ENCODE results near the gene TBC1D17.
"Not testable (repeated sequence)": the region's sequence is repeated elsewhere in the genome, so short reads cannot be mapped to it uniquely, and the experiment has no call there.

The TBC1D17 gene

DNA sequence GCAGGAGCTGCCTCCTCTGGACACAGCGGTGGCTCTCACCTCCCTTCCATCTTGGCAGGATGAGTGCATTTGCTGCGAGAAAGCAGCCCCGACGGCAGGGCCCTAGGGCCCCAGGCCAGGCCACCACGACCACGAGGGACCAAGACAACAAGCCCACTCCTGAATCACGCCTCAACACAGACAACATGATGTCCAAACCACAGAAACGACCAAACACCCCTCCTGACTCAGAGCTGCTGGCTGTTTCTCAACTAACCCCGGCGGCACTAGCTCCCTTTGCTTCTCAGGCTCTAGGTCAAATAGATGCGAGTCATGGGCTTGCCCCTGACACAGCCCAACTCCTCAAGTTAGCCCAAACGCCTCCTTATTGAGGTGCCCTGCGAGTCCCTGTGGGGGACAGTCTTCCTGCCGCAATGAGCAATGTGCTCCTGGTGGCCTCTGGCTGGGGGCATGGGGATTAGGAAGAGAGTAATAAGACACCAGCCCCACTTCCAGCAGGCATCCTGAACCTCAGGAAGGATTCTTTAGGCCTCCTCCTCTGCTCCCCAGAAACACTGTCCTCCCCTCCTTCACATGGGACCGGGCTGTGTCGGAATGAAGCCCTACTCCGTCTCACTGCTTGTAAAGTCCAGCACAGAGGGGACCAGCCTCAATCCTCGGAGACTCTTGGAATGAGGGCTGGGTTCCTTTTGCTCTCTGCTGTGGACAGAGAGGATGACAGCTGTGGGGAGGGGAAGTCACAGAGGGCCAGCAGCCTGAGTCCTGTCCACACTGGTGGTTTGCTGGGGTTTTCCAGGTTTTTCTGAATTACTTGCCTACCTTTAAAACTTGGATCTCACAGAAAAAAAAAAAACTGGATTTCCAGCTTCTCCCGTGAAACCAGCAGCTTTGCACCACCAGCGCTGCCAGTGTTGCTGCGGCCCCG is 44.6 kb downstream of the TBC1D17 start:
- peak; percentile 87 for DNase-seq (ENCODE audit: low spot score)

DNA sequence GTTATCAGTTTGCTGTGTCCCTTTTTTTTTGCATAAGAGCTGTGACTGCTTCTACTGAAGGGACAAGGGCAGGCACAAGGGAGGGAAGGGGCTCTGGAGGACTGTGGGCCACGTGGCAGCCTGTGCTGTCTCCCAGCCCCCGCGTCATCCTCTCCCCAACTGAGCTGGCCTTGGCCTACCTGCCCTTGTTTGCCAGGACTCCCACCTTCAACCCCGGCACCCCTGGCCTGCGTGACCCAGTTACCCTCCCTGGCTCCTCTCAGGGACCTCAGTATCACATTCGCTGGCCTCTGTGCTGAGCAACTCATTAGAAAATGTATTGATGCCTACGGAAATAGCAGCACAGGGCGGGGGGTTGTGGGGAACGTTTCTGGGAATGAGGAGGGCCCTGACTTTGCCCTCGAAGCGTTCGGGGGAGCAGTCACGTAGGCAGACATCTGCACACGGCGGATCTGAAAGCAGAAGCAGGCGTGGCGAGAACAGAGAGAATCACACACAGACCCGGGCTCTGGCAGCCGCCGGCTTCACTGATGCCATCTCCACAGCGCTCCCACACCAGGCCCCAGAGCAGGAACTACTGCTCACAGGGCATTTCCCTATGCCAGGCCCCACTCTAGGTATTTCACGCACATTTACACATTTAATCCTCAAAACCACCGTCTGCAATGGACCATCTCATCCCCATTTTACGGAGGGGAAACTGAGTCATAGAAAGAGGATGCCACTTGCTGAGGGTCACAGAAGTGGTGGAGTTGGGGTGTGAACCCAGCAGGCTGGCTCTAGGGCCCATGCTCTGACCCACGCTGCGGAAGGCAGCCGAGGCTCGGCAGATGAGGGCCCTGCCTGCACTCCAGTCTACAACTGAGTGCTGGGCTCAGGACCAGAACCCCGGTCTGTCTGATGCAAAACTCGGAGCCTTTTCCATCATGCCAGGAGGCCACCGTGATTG is 45.8 kb downstream of the TBC1D17 start:
- no peak for DNase-seq (ENCODE audit: low spot score)

DNA sequence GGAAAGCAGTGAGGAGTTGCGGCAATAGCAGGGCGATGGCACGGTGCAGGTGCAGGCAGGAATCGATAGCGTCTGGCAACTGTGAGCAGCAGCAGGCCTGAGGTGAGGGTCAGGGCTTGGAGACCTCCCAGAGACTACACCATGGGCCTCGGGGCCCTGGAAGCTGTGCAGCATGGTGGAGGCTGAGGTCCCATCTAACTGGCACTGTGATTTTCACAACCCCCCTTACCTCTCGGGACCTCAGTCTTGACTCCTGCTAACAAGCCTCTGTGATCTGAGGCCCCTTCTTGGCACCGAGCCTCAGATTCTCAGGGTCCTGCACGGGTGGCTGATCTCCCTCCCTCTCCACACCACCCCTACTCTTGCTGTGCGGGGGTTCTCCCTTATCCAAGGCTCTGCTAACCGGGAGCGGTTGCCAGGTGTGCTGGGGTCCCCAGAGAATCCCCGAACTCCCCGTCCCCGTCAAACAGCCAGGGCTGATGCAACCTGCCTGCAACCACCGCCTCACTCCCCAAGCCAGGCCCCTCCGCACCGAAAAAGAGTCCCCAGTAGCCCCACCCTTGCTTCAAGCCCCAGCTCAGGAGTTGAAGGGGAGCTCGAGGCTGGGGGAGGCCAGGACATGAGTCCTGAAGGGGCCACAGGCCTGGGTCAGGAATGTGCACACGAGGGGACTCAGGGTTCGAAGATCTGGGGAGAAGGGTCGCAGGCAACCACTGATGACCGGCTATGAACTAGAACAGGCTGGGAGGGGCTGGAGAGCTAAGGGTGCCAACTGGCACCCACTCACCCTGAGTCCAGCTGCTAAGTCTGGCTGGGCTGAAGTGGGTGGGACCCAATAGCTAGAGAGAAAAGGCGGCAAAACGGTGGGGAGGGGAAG is 46.7 kb downstream of the TBC1D17 start:
- no peak for DNase-seq (ENCODE audit: low spot score)

DNA sequence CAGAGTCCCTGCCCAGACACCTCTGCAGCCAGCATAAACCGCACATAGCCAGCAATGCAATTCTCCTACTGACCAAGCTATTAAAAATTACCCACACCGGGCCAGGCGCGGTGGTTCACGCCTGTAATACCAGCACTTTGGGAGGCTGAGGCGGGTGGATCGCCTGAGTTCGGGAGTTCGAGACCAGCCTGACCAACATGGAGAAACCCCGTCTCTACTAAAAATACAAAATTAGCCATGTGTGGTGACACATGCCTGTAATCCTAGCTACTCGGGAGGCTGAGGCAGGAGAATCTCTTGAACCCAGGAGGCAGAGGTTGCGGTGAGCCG is 47.3 kb downstream of the TBC1D17 start:
- not testable (repeated sequence) for DNase-seq (ENCODE audit: low spot score)

DNA sequence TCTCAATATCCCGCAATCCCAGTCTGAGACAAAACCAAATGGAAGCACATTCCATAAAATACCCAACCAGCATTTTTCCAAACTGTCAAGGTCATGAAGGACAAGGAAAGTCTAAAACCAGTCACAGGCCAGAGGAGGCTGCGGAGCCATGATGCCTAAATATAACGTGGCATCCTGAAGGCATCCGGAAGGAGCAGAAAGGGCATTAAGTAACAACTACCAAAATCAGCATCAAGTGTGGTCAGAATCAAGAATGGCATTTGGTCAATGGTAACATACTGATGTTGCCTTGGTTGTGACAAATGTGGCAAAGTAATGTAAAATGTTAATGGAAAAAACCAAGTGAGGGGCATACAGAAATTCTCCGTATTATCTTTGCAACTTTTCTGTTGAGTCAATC is 48.0 kb downstream of the TBC1D17 start:
- no peak for DNase-seq (ENCODE audit: low spot score)

DNA sequence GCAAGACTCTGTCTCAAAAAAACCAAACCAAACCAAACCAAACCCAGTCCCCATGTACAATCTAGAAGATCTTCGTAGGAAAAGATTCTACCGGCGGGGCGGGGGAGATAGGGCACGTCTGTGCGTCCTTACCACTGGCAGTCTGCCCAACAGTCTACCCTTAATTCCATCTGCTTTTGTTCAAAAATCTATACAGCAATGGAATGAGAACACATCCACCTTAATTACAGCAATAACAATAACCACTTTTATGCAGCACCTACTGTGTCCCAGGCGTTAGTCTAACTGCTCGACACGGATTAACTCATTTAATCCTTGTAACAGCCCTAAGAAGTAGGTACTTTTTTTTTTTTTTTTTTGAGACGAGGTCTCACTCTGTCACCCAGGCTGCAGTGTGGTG is 49.0 kb downstream of the TBC1D17 start:
- no peak for DNase-seq (ENCODE audit: low spot score)

DNA sequence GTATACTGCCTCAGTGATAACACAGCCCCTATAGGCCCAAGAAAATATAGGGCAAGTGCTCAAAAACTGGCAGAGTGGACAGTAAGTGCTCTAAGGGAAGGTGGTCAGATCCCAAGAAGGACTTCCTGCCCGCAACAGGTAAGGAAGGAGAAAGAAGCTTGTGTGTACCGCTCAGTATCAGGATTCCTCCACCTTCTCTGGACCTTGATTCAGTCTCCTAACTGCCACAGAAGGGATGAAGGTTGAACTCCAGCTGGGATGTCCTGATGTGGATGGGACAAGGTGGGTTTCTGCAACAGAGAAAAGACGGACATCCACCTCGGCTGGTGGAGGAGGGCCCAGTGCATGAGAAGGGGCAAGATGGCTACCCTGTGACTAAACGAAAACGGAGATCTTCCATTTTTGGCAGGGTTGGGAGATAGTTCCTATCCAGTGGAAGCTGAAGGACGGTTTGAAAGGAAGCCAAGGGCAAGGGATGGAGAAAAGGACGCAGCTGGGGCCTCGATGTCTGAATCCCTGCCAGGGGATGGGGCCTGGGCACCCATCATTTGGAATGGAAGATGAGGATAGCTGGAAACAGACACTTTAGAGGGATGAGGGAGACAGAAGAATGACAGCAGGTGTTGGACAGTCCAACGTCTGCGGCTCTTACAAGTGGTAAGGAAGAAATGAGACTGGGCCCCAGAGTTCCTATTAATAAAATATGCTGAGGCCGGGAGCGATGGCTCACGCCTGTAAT is 50.2 kb downstream of the TBC1D17 start:
- DNase-seq (ENCODE audit: low spot score): no peak

DNA sequence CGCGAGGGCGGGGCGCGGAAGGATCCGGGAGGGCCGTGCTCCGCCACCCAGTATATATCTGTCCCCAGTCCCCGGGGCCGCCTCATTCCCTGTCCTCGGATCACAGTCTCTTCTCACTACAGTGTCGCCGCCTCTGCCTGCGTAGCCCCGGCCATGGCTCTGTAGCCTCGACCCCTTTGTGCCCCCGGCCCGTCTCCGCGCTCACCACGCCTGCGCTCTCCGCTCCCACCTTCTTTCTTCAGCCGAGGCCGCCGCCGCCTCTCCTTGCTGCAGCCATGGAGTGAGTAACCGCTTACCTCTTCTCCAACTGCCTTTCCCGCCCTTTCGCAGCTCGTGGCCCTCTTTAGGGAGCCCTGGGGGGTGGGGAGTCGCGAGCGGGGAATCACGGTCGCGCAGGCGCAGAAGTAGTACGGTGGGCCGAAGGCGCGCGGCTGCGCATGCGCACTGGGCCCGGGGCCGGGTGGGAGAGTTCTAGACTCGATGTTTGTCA is 51.7 kb downstream of the TBC1D17 start, which contains the start of the genes ATF5 and NUP62:
TSS of gene ATF5 (plus strand) at position 85 of the 490 bp plus-strand sequence. CDS start 1,646 bp downstream, outside the sequence.
TSS of gene NUP62 (minus strand) at position 384 of the 490 bp plus-strand sequence. CDS start 19,697 bp downstream, outside the sequence.
- DNase-seq (ENCODE audit: low spot score): peak; percentile 100

DNA sequence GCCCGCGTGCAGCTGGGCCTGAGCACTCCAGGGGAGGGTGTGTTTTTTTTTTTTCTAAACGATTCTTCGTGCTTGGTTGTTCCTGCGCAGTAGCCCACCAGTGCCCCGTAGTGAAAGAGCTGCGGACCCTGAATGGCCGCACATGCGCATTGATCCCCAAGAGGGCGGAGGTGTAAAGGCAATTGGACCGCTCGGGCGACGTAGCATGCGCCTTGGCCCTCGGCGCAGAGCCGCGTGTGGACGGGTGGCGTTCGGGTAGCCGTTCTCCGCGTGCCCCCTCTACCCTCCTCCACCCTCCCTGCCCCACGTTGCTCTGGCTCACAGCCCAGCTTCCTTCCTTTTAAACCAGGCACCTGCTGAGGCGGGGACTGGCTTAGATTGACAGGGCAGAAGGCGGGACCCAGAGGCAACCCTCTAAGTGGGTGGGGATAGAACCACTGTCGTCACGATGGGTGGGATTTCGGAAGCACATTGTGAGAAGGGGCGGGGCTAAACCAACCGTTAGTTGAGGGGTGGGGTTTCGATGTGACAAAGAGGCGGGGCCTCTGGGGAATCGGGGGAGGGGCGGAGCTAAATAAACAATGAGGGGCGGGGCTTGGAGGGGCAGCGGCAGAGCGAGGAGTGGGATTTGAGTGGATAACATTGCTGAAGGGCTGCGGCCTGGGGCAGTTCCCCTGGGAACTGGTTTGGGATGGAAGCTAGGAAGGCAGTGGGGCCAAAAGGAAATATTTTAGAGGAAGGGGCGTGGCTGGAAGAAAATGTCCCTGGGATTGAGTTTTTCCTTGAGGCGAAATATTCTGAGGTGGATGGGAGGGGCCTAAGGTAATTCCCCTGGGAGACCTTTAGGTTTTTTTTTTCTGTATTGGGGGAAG is 52.3 kb downstream of the TBC1D17 start:
- DNase-seq (ENCODE audit: low spot score): peak; percentile 96

DNA sequence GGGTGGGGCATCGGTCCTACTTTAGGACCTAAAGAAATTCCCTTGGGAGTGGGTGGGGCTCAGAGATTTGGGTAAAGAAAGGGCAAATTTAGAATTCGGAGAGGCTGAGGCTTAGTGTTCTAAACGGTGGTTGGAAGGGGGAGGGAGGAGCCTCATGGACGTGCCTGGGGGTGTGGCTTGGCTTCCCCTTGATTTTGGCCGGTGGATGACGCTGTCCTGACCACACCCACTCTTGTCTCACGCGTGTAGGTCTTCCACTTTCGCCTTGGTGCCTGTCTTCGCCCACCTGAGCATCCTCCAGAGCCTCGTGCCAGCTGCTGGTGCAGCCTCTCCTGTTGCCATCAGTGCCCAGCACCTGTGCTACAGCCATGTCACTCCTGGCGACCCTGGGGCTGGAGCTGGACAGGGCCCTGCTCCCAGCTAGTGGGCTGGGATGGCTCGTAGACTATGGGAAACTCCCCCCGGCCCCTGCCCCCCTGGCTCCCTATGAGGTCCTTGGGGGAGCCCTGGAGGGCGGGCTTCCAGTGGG is 53.0 kb downstream of the TBC1D17 start:
- no peak for DNase-seq (ENCODE audit: low spot score)

DNA sequence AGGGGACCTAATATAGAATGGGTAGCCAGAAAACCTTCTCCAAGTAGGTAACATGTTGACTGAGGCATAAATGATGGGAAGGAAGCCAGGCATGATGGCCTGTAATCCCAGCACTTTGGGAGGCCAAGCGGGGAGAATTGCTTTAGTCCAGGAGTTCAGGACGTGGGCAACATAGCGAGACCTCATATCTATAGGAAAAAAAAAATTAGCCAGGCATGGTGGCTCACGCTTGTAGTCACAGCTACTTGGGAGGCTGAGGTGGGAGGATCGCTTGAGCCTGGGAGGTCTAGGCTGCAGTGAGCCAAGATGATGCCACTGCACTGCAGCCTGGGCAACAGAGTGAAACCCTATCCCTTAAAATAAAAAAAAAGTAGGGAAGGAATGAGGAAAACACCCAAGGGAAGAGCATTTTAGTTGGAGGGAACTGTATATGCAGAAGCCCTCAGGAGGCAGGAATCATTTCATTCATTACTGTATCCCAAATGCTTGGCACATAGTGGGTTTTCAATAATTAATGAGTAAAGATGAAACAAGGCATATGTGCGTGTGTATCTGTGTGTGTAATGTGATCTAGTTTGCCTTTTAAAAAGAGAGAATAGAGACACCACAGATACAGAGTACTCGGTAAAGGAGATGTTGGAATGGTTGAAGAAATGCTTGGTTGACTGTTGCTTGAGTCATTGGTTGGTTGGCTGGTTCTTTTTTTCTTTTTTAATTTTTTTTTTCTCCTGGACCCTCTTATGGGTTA is 54.0 kb downstream of the TBC1D17 start:
- DNase-seq (ENCODE audit: low spot score): no peak

DNA sequence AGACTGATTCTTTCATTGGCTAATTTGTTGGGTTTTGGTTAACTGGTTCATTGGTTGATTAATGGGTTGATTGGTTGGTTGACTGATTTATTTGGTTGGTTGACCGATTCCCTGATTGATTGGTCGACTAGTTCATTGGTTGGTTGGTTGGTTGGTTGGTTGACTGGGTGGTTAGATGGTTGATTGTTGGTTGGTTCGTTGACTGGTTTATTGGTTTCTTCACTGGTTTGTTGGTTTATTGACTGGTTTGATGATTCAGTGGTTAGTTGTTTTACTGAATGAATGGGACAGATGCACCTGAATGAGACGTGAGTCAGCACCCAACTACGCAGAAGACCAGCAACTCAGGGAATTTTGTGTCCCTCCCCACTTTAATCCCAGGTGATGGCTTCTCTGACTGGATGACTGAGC is 54.5 kb downstream of the TBC1D17 start:
- DNase-seq (ENCODE audit: low spot score): no peak

DNA sequence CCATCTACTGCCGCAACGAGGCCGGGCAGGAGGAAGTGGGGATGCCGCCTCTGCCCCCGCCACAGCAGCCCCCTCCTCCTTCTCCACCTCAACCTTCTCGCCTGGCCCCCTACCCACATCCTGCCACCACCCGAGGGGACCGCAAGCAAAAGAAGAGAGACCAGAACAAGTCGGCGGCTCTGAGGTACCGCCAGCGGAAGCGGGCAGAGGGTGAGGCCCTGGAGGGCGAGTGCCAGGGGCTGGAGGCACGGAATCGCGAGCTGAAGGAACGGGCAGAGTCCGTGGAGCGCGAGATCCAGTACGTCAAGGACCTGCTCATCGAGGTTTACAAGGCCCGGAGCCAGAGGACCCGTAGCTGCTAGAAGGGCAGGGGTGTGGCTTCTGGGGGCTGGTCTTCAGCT is 55.2 kb downstream of the TBC1D17 start:
- no peak for DNase-seq (ENCODE audit: low spot score)

DNA sequence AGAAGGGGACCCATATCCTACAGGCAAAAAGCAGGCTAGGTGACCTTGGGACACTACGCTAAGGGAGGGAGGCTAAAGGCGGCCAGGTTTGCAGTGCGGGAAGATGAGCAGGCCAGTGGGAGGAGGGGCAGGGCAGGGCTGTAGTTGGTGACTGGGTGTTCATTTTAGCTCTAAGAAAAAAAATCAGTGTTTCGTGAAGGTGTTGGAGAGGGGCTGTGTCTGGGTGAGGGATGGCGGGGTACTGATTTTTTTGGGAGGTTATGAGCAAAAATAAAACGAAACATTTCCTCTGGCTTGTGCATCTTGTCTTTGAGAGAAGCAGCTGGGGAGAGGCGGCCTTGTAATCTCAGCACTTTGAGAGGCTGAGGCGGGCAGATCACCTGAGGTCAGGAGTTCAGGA is 56.1 kb downstream of the TBC1D17 start:
- no peak for DNase-seq (ENCODE audit: low spot score)

DNA sequence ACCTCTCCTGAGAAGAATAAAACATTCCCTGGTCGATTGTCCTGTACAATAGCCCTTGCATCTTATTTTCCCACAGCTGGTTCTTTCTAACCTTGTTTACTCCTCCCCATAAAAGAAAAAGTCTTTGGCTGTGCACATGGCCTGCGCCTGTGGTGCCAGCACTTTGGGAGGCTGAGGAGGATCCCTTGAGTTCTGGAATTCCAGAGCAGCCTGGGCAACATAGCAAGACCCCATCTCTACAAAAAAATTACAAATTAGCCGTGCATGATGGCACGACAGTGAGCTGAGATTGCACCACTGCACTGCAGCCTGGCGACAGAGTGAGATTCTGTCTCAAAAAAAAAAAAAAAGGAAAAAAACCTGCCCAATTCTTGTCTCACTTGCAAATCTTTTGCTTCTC is 59.0 kb downstream of the TBC1D17 start:
- DNase-seq (ENCODE audit: low spot score): no peak

DNA sequence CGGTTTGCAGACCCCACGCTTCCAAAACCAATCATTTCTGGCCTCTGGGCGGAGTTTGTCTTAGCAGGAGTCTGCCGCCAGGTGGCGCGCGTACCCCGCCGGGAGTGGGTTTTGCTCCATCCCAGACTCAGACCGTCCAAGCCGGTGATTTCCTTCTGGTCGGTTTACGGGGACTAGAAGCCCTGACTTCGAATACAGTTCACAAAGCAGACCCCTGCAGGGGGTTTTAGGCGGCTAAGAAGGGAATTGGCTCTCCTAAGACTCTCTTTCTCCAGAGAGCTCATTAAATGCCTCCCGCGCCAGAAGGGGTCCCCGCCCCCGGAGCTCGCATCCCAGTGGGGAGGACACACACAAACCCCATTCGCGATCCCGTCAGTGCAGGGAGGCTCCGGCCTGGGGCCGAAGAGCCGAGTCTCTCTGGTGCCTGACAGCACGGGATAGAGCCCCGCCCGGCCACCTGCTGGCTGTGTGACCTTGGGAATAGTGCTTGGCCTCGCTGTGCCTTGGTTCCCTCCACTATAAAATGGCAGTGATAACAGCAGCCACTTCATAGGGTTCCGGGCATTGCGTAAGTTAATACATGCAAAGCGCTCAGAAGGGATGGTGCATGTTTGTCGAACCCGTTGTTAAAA is 60.4 kb downstream of the TBC1D17 start:
- DNase-seq (ENCODE audit: low spot score): peak; percentile 81

Measured in AG08395 (cell line).